GM21515 (cell line): ENCODE data around the gene ADCY7.
"Not testable (repeated sequence)": the region's sequence is repeated elsewhere in the genome, so short reads cannot be mapped to it uniquely, and the experiment has no call there.

Experiments used
- ATAC-seq: cut with Tn5 transposase; IDR thresholded peaks from one replicate; pipeline ENCODE4 v1.9.1; 2021; ENCODE audit not compliant: unreplicated experiment

The ADCY7 gene

GRCh38 chr16:50332599-50332998 is 66.2 kb downstream of the ADCY7 start:
- ATAC-seq, result no peak

GRCh38 chr16:50334106-50334975 is 68.0 kb downstream of the ADCY7 start:
- ATAC-seq, result no peak

GRCh38 chr16:50335196-50335958 is 69.0 kb downstream of the ADCY7 start:
- peak; percentile 64 for ATAC-seq

GRCh38 chr16:50336884-50337283 is 70.5 kb downstream of the ADCY7 start:
- ATAC-seq, result no peak

- no peak for ATAC-seq
Observed at GRCh38 chr16:50338371-50339231, 72.2 kb downstream of the ADCY7 start.

GRCh38 chr16:50340578-50340977 is 74.2 kb downstream of the ADCY7 start:
- no peak for ATAC-seq

GRCh38 chr16:50343566-50343965 is 77.2 kb downstream of the ADCY7 start:
- ATAC-seq, result not testable (repeated sequence)

GRCh38 chr16:50345210-50345609 is 78.9 kb downstream of the ADCY7 start:
- not testable (repeated sequence) for ATAC-seq

GRCh38 chr16:50351116-50351515 is 84.8 kb downstream of the ADCY7 start:
- ATAC-seq, result no peak

GRCh38 chr16:50351952-50352351 is 85.6 kb downstream of the ADCY7 start:
- ATAC-seq, result no peak

- no peak for ATAC-seq
Observed at GRCh38 chr16:50354082-50354481, 87.7 kb downstream of the ADCY7 start.

GRCh38 chr16:50354629-50355456 is 88.5 kb downstream of the ADCY7 start:
- ATAC-seq, result no peak

- no peak for ATAC-seq
Observed at GRCh38 chr16:50359626-50360025, 93.3 kb downstream of the ADCY7 start.

GRCh38 chr16:50360033-50360778 is 93.9 kb downstream of the ADCY7 start:
- no peak for ATAC-seq

- ATAC-seq, result no peak
Observed at GRCh38 chr16:50360779-50361178, 94.4 kb downstream of the ADCY7 start.

- ATAC-seq, result no peak
Observed at GRCh38 chr16:50363656-50364055, 97.3 kb downstream of the ADCY7 start.

GRCh38 chr16:50365791-50366575 is 99.6 kb downstream of the ADCY7 start:
- ATAC-seq, result no peak
